HUES6 (cell line): ENCODE data around the gene GAS2L2.

Source experiments
- H3K27ac ChIP-seq: 2 replicates; pipeline ENCODE4 v1.7.0; 2013; ENCODE audit warnings: low read depth, mild to moderate bottlenecking, low read length, inconsistent platforms
- H3K27me3 ChIP-seq: 2 replicates; pipeline ENCODE4 v1.6.1; 2013; ENCODE audit warnings: low read length; ENCODE audit not compliant: control insufficient read depth, insufficient read depth
- H3K36me3 ChIP-seq: 2 replicates; pipeline ENCODE4 v1.6.1; 2013; ENCODE audit warnings: low read length; ENCODE audit not compliant: control insufficient read depth, insufficient read depth
- H3K4me1 ChIP-seq: 2 replicates; pipeline ENCODE4 v1.6.1; 2013; ENCODE audit warnings: low read length; ENCODE audit not compliant: control insufficient read depth, insufficient read depth
- H3K4me3 ChIP-seq: 2 replicates; pipeline ENCODE4 v1.5.1; 2013; ENCODE audit warnings: low read depth, low read length
- H3K9ac ChIP-seq: one replicate; pipeline ENCODE4 v1.6.1; 2013; ENCODE audit warnings: mild to moderate bottlenecking, low read length
- H3K9me3 ChIP-seq: 2 replicates; pipeline ENCODE4 v1.6.1; 2013; ENCODE audit warnings: low read depth, low read length; ENCODE audit not compliant: control insufficient read depth, insufficient read depth

The GAS2L2 gene

GRCh38 chr17:35769895-35770486 is 17.0 kb upstream of the GAS2L2 start:
- Histone ChIP-seq H3K4me1 (peaks cover 19% of the 10 kb centered on the region), H3K27ac (no peak overlapping the region), H3K9ac (no peak overlapping the region), H3K36me3 (no peaks in the 10 kb centered on the region), H3K27me3 (peaks cover 9% of the 10 kb centered on the region), H3K4me3 (no peak overlapping the region), H3K9me3 (no peaks in the 10 kb centered on the region; the same call in 1 of the 2 replicates)

GRCh38 chr17:35768797-35769196 is 15.8 kb upstream of the GAS2L2 start:
- Histone ChIP-seq H3K4me3 (no peak overlapping the region), H3K36me3 (no peaks in the 10 kb centered on the region), H3K27ac (no peak overlapping the region), H3K4me1 (peaks cover 7% of the 10 kb centered on the region; the same call in 1 of the 2 replicates), H3K9me3 (no peaks in the 10 kb centered on the region; the same call in 1 of the 2 replicates), H3K27me3 (peaks cover 9% of the 10 kb centered on the region), H3K9ac (no peak overlapping the region)

GRCh38 chr17:35766903-35767510 is 14.0 kb upstream of the GAS2L2 start:
- Histone ChIP-seq H3K9ac (no peak overlapping the region), H3K36me3 (no peaks in the 10 kb centered on the region), H3K27ac (no peak overlapping the region), H3K9me3 (no peaks in the 10 kb centered on the region; the same call in 1 of the 2 replicates), H3K27me3 (peaks cover 9% of the 10 kb centered on the region), H3K4me1 (no peaks in the 10 kb centered on the region; the same call in 1 of the 2 replicates), H3K4me3 (no peak overlapping the region)

GRCh38 chr17:35766489-35766877 is 13.4 kb upstream of the GAS2L2 start:
- no peaks in the 10 kb centered on the region for H3K36me3 ChIP-seq
- H3K4me1 ChIP-seq: no peaks in the 10 kb centered on the region; the same call in 1 of the 2 replicates
- H3K9ac ChIP-seq: no peak overlapping the region
- H3K4me3 ChIP-seq: no peak overlapping the region
- no peak overlapping the region for H3K27ac ChIP-seq
- H3K9me3 ChIP-seq: no peaks in the 10 kb centered on the region; the same call in 1 of the 2 replicates
- peaks cover 9% of the 10 kb centered on the region for H3K27me3 ChIP-seq

- no peaks in the 10 kb centered on the region; the same call in 1 of the 2 replicates for H3K4me1 ChIP-seq
- H3K27me3 ChIP-seq: peaks cover 9% of the 10 kb centered on the region
- H3K36me3 ChIP-seq: no peaks in the 10 kb centered on the region
- no peak overlapping the region for H3K9ac ChIP-seq
- no peak overlapping the region for H3K4me3 ChIP-seq
- no peak overlapping the region for H3K27ac ChIP-seq
- no peaks in the 10 kb centered on the region; the same call in 1 of the 2 replicates for H3K9me3 ChIP-seq
Observed at GRCh38 chr17:35765756-35766488, 12.9 kb upstream of the GAS2L2 start.

GRCh38 chr17:35765086-35765710 is 12.2 kb upstream of the GAS2L2 start:
- no peaks in the 10 kb centered on the region for H3K36me3 ChIP-seq
- H3K27me3 ChIP-seq: peaks cover 9% of the 10 kb centered on the region
- H3K27ac ChIP-seq: no peak overlapping the region
- no peaks in the 10 kb centered on the region; the same call in 1 of the 2 replicates for H3K4me1 ChIP-seq
- H3K9me3 ChIP-seq: no peaks in the 10 kb centered on the region; the same call in 1 of the 2 replicates
- peak overlapping the region; percentile 61; the same call in 1 of the 2 replicates for H3K4me3 ChIP-seq
- no peak overlapping the region for H3K9ac ChIP-seq

GRCh38 chr17:35764123-35764991 is 11.3 kb upstream of the GAS2L2 start:
- Histone ChIP-seq H3K27me3 (peaks cover 9% of the 10 kb centered on the region), H3K36me3 (no peaks in the 10 kb centered on the region), H3K9ac (no peak overlapping the region), H3K4me1 (no peaks in the 10 kb centered on the region; the same call in 1 of the 2 replicates), H3K27ac (no peak overlapping the region), H3K4me3 (peak overlapping the region; percentile 61), H3K9me3 (no peaks in the 10 kb centered on the region; the same call in 1 of the 2 replicates)

- Histone ChIP-seq H3K27ac (no peak overlapping the region), H3K4me3 (peak overlapping the region; percentile 61; the same call in 1 of the 2 replicates), H3K36me3 (no peaks in the 10 kb centered on the region), H3K27me3 (peaks cover 9% of the 10 kb centered on the region), H3K9ac (no peak overlapping the region), H3K9me3 (no peaks in the 10 kb centered on the region; the same call in 1 of the 2 replicates), H3K4me1 (no peaks in the 10 kb centered on the region; the same call in 1 of the 2 replicates)
Observed at GRCh38 chr17:35763767-35764122, 10.7 kb upstream of the GAS2L2 start.

- Histone ChIP-seq H3K27me3 (peaks cover 9% of the 10 kb centered on the region), H3K27ac (no peak overlapping the region), H3K4me1 (no peaks in the 10 kb centered on the region; the same call in 1 of the 2 replicates), H3K4me3 (no peak overlapping the region), H3K36me3 (no peaks in the 10 kb centered on the region), H3K9ac (no peak overlapping the region), H3K9me3 (no peaks in the 10 kb centered on the region; the same call in 1 of the 2 replicates)
Observed at GRCh38 chr17:35761601-35762000, 8.6 kb upstream of the GAS2L2 start.

GRCh38 chr17:35760587-35760986 is 7.5 kb upstream of the GAS2L2 start, which contains the start of gene C17orf50:
C17orf50 (plus strand) TSS chr17:35760887; CDS start chr17:35760942, 55 bp downstream.
- peaks cover 7% of the 10 kb centered on the region for H3K27me3 ChIP-seq
- H3K4me3 ChIP-seq: no peak within 1 kb of the TSS
- H3K9me3 ChIP-seq: no peaks in the 10 kb centered on the region; the same call in 1 of the 2 replicates
- H3K27ac ChIP-seq: no peak within 1 kb of the TSS
- H3K9ac ChIP-seq: no peak within 1 kb of the TSS
- H3K4me1 ChIP-seq: no peaks in the 10 kb centered on the region; the same call in 1 of the 2 replicates
- H3K36me3 ChIP-seq: no peaks in the 10 kb centered on the region
